IMR-90 (cell line): Measurements from ENCODE around the gene TSSC4. TPM values are rescaled to one million over a fixed set of nuclear protein-coding genes. Genes with fewer than 3 reads are reported as not detected.

Experiments used
- ATAC-seq: fragments of 200-7000 bp; cut with Tn5 transposase; 2 replicates; pipeline ENCODE4 v1.9.1; 2020; ENCODE audit warnings: low read depth, mild to moderate bottlenecking, moderate library complexity
- BruUV-seq: library from RNA; stranded (reverse); fragments of 400-500 nt; replicated peaks from 2 replicates; lab custom pipeline; 2021; lab: Mats Ljungman, UMichigan
- CTCF ChIA-PET: fragments of 300-600 bp; formaldehyde crosslinking; extraction: SDS; loops from one replicate; lab custom pipeline; 2021; ENCODE audit warnings: antibody characterized with exemption; lab: Yijun Ruan, JAX
- POLR2A ChIA-PET: fragments of 300-600 bp; sonication (Branson Sonifier 250); formaldehyde crosslinking; loops from one replicate; lab custom pipeline; 2022; ENCODE audit warnings: antibody characterized with exemption; ENCODE audit not compliant: unreplicated experiment; lab: Charles Lee
- DNase-seq: peaks from one replicate; pipeline ENCODE4 v3.0.0; 2013
- H2AFZ ChIP-seq: replicated peaks from 2 replicates; pipeline ENCODE3; 2013; ENCODE audit warnings: low read length, mild to moderate bottlenecking; ENCODE audit not compliant: poor library complexity
- H2AK5ac ChIP-seq: 2 replicates; pipeline ENCODE4 v1.6.1; 2013; ENCODE audit warnings: low read depth, low read length, inconsistent platforms
- H2AK9ac ChIP-seq: replicated peaks from 2 replicates; pipeline ENCODE3; 2013; ENCODE audit warnings: mild to moderate bottlenecking, low read depth, low read length, moderate library complexity; ENCODE audit not compliant: poor library complexity
- H2BK120ac ChIP-seq: 2 replicates; pipeline ENCODE4 v1.6.1; 2013; ENCODE audit warnings: low read depth, low read length, inconsistent platforms
- H2BK15ac ChIP-seq: 3 replicates; pipeline ENCODE4 v1.6.1; 2013; ENCODE audit warnings: low read depth, low read length, inconsistent platforms
- H2BK20ac ChIP-seq: 2 replicates; pipeline ENCODE4 v1.6.1; 2013; ENCODE audit warnings: low read depth, mild to moderate bottlenecking, inconsistent platforms, low read length, moderate library complexity
- H2BK5ac ChIP-seq: 2 replicates; pipeline ENCODE4 v1.6.1; 2013; ENCODE audit warnings: mild to moderate bottlenecking, low read depth, low read length, inconsistent platforms; ENCODE audit not compliant: poor library complexity, severe bottlenecking
- H3K14ac ChIP-seq: replicated peaks from 2 replicates; pipeline ENCODE4 v1.6.1; 2013; ENCODE audit warnings: low read depth, low read length, inconsistent platforms
- H3K18ac ChIP-seq: 2 replicates; pipeline ENCODE4 v1.6.1; 2013; ENCODE audit warnings: low read depth, low read length, control low read depth
- H3K23ac ChIP-seq: 2 replicates; pipeline ENCODE4 v1.6.1; 2013; ENCODE audit warnings: low read depth, low read length, inconsistent platforms
- H3K27ac ChIP-seq: 2 replicates; pipeline ENCODE4 v1.5.1; 2013; ENCODE audit warnings: mild to moderate bottlenecking, control low read depth, low read length; ENCODE audit not compliant: insufficient read depth
- H3K27me3 ChIP-seq: 2 replicates; pipeline ENCODE4 v1.6.1; 2013; ENCODE audit warnings: low read length; ENCODE audit not compliant: control insufficient read depth, insufficient read depth
- H3K36me3 ChIP-seq: 2 replicates; pipeline ENCODE4 v1.6.1; 2013; ENCODE audit warnings: low read length, mixed read lengths; ENCODE audit not compliant: control insufficient read depth, insufficient read depth
- H3K4ac ChIP-seq: 2 replicates; pipeline ENCODE4 v1.6.1; 2013; ENCODE audit warnings: low read depth, low read length, inconsistent platforms
- H3K4me1 ChIP-seq: 2 replicates; pipeline ENCODE4 v1.6.1; 2013; ENCODE audit warnings: low read length, mixed read lengths; ENCODE audit not compliant: control insufficient read depth, insufficient read depth
- H3K4me2 ChIP-seq: 2 replicates; pipeline ENCODE4 v1.6.1; 2013; ENCODE audit warnings: low read depth, mild to moderate bottlenecking, control low read depth, low read length, moderate library complexity
- H3K4me3 ChIP-seq: 2 replicates; pipeline ENCODE4 v1.5.1; 2013; ENCODE audit warnings: low read depth, mild to moderate bottlenecking, control low read depth, low read length, moderate library complexity; ENCODE audit not compliant: insufficient read depth
- H3K56ac ChIP-seq: 2 replicates; pipeline ENCODE4 v1.6.1; 2013; ENCODE audit warnings: low read length, inconsistent platforms; ENCODE audit not compliant: insufficient read depth; ENCODE audit errors: extremely low read depth
- H3K79me1 ChIP-seq, 2 experiments: 2 replicates each; pipeline ENCODE4 v1.6.1; 2013; ENCODE audit warnings: low read length in 2 of 2, inconsistent platforms in 1 of 2, low read depth in 1 of 2
- H3K9ac ChIP-seq: 2 replicates; pipeline ENCODE4 v1.6.1; 2013; ENCODE audit warnings: low read depth, low read length, control low read depth
- H3K9me1 ChIP-seq: 2 replicates; pipeline ENCODE4 v1.6.1; 2013; ENCODE audit warnings: low read length, inconsistent platforms; ENCODE audit not compliant: insufficient read depth
- H3K9me3 ChIP-seq: 2 replicates; pipeline ENCODE4 v1.6.1; 2013; ENCODE audit warnings: low read length; ENCODE audit not compliant: control insufficient read depth, insufficient read depth
- H4K20me1 ChIP-seq: 2 replicates; pipeline ENCODE4 v1.6.1; 2013; ENCODE audit warnings: low read length, inconsistent platforms; ENCODE audit not compliant: insufficient read depth
- H4K5ac ChIP-seq: 2 replicates; pipeline ENCODE4 v1.6.1; 2013; ENCODE audit warnings: mild to moderate bottlenecking, low read depth, low read length, control low read depth
- H4K8ac ChIP-seq, 2 experiments: 2 replicates each; pipeline ENCODE4 v1.6.1; 2013; ENCODE audit warnings: low read depth in 2 of 2, low read length in 2 of 2, control low read depth in 1 of 2, inconsistent platforms in 1 of 2
- H4K91ac ChIP-seq: 2 replicates; pipeline ENCODE4 v1.6.1; 2013; ENCODE audit warnings: low read depth, low read length, inconsistent platforms; ENCODE audit not compliant: insufficient read depth
- CEBPB ChIP-seq: IDR thresholded peaks from 2 replicates; pipeline ENCODE4 v1.6.1; 2012; ENCODE audit warnings: low read depth, low read length, improper control_type of control experiment
- CHD1 ChIP-seq: IDR thresholded peaks from 2 replicates; pipeline ENCODE4 v1.6.1; 2012; ENCODE audit warnings: low read depth, low read length, improper control_type of control experiment
- CTCF ChIP-seq: conservative IDR thresholded peaks from 2 replicates; pipeline ENCODE4 v1.5.1; 2012; ENCODE audit warnings: mild to moderate bottlenecking, low read depth, low read length, improper control_type of control experiment
- MXI1 ChIP-seq: IDR thresholded peaks from 2 replicates; pipeline ENCODE4 v1.6.1; 2012; ENCODE audit warnings: low read depth, mild to moderate bottlenecking, low read length, moderate library complexity, borderline replicate concordance
- POLR2A ChIP-seq: IDR thresholded peaks from 2 replicates; pipeline ENCODE4 v1.6.1; 2012; ENCODE audit warnings: mild to moderate bottlenecking, low read depth, low read length
- RAD21 ChIP-seq: IDR thresholded peaks from 2 replicates; pipeline ENCODE4 v1.6.1; 2012; ENCODE audit warnings: low read length, improper control_type of control experiment
- RFX5 ChIP-seq: IDR thresholded peaks from 2 replicates; pipeline ENCODE4 v1.8.0; 2012; ENCODE audit warnings: low read depth, mild to moderate bottlenecking, low read length, moderate library complexity
- SMC3 ChIP-seq: fragments of 150-350 bp; IDR thresholded peaks from 2 replicates; pipeline ENCODE4 v1.6.1; 2016; ENCODE audit warnings: low read depth, mild to moderate bottlenecking, antibody characterized with exemption, low read length, moderate library complexity
- WGBS, 2 experiments: methylation state at CpG; one replicate each; pipeline versions ENCODE4 v1.1.5 to v1.1.7; 2013; ENCODE audit warnings: missing lambda C conversion rate in 2 of 2; ENCODE audit not compliant: insufficient read length in 1 of 2; ENCODE audit errors: extremely low coverage in 2 of 2; 5-methylcytosine and 5-hydroxymethylcytosine counted together
- dilution Hi-C: fragments of 300-500 bp; cut with HindIII; formaldehyde crosslinking; loops from one replicate; pipeline ENCODE4 v1.14.3; 2018; ENCODE audit warnings: low sequenced_read_pairs; ENCODE audit not compliant: unreplicated experiment
- in situ Hi-C: fragments of 300-500 bp; cut with MboI; formaldehyde crosslinking; loops from 3 replicates; pipeline ENCODE4 v1.14.3; 2019; ENCODE audit warnings: low sequenced_read_pairs, inconsistent platforms, mixed read lengths
- intact Hi-C: fragments of 100-400 bp; cut with micrococcal nuclease; formaldehyde crosslinking; loops from 2 replicates; pipeline ENCODE4 v1.10.0; 2022
- polyA plus RNA-seq, 3 experiments: library from polyadenylated mRNA; depleted of rRNA; stranded (reverse); fragments of >200 nt; gene quantifications; 2 replicates each; pipeline ENCODE4 v1.2.3, GENCODE V29; 2012; ENCODE audit warnings: low replicate concordance in 1 of 3
- total RNA-seq: library from RNA; depleted of rRNA; stranded (reverse); fragments of >200 nt; gene quantifications from 2 replicates; pipeline ENCODE4 v1.2.3, GENCODE V29; 2012

The TSSC4 gene
- total and polyA plus RNA-seq, 2 of the 4 experiments (the other 2 are of a cell fraction) = 34.9 to 40.0 TPM

GRCh38 chr11:2351701-2352100 lies 48.8 kb upstream of the TSSC4 start (continued):
- TF ChIP-seq CTCF = no peak
- no peak for TF ChIP-seq CEBPB
- TF ChIP-seq CHD1 = no peak
- no peak for TF ChIP-seq SMC3
- TF ChIP-seq RAD21 = no peak
- TF ChIP-seq RFX5 = no peak

GRCh38 chr11:2352420-2352819 lies 48.1 kb upstream of the TSSC4 start:
- POLR2A ChIA-PET = no interaction called here
- H3K9me3 ChIP-seq = peaks cover 17% of the 10 kb centered on the region
- no peak overlapping the region for H2BK15ac ChIP-seq
- H3K23ac ChIP-seq = no peak overlapping the region
- H2AK5ac ChIP-seq = no peak overlapping the region
- peaks cover 7% of the 10 kb centered on the region for H3K4me1 ChIP-seq
- H3K56ac ChIP-seq = no peak overlapping the region
- no peak overlapping the region for H2BK120ac ChIP-seq
- no peak overlapping the region for H2AK9ac ChIP-seq
- H2BK5ac ChIP-seq = no peak overlapping the region
- H3K14ac ChIP-seq = no peak overlapping the region
- dilution Hi-C loops (no loop called here), intact Hi-C loops (no loop called here), in situ Hi-C loops (no loop called here)
- 63% methylated on average over 2 of the region's 4 CpGs; no CpG with 5 or more reads in 1 of the 2 experiments for WGBS, 2 experiments
- no peak overlapping the region for H4K8ac ChIP-seq
- H3K4me3 ChIP-seq = no peak overlapping the region
- no peak overlapping the region for H2AFZ ChIP-seq
- no peak overlapping the region for H3K27ac ChIP-seq
- H4K20me1 ChIP-seq = no peaks in the 10 kb centered on the region
- no TSS peak for BruUV-seq
- no peak overlapping the region for H2BK20ac ChIP-seq
- H3K79me1 ChIP-seq = no peaks in the 10 kb centered on the region
- no peak overlapping the region for H4K91ac ChIP-seq
- no peaks in the 10 kb centered on the region; the same call in 1 of the 2 replicates for H3K27me3 ChIP-seq
- 0 out of 2 replicates have a peak, but pooled peaks cover 7% of the 10 kb centered on the region for H3K9me1 ChIP-seq
- H4K5ac ChIP-seq = no peak overlapping the region
- DNase-seq (no peak), ATAC-seq (no peak)
- H3K36me3 ChIP-seq = no peaks in the 10 kb centered on the region
- H3K9ac ChIP-seq = no peak overlapping the region
- TF ChIP-seq CTCF = no peak
- TF ChIP-seq POLR2A = no peak
- no peak for TF ChIP-seq MXI1
- TF ChIP-seq CEBPB = no peak
- TF ChIP-seq RAD21 = no peak
- TF ChIP-seq RFX5 = no peak
- no peak overlapping the region for H3K4me2 ChIP-seq
- H3K4ac ChIP-seq = no peak overlapping the region
- no peak overlapping the region for H3K18ac ChIP-seq
- CTCF ChIA-PET = no interaction called here
